NCI-H146 treated with DMSO at 0.1 percent for 48 hours (cell line): ENCODE measurements around the gene ASPSCR1.
"Not testable (repeated sequence)": the region's sequence is repeated elsewhere in the genome, so short reads cannot be mapped to it uniquely, and the experiment has no call there.

Experiments
- DNase-seq: peaks from one replicate; lab custom pipeline; 2025; ENCODE audit not compliant: unreplicated experiment; lab: John Stamatoyannopoulos, UW

ASPSCR1 gene

DNA sequence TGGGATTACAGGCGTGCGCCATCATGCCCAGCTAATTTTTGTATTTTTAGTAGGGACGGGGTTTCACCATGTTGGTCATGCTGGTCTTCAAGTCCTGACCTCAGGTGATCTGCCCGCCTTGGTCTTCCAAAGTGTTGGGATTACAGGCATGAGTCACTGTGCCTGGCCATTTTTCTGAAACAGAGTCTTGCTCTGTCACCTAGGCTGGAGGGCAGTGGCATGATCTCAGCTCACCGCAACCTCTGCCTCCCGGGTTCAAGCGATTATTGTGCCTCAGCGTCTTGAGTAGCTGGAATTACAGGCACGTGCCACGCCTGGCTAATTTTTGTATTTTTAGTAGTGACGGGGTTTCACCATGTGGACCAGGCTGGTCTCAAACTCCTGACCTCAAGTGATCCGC, 4.1 kb downstream of the ASPSCR1 start:
- not testable (repeated sequence) for DNase-seq

DNA sequence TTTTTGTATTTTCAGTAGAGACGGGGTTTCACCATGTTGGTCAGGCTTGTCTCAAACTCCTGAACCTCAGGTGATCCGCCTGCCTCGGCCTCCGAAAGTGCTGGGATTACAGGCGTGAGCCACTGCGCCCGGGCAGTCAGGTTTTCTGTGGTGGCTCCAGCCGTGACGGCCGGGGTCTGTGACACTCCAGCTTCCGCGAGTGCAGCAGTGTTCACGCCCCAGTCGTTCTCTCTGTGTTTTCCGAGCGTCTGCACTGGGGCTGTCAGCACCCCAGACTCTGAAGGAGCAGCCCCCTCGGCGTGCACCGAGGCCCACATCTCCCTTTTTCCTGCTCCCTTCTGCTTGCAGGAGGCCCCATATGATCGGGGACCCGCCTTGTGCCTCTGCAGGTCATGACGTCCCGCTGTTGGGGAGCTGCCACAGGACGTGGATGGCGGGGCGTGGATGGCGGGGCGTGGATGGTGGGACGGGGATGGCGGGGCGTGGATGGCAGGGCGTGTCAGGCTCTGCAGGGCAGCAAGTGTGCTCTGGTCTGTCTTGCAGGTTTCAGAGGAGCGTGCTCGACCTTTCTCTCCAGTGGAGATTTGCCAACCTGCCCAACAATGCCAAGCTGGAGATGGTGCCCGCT, 5.7 kb downstream of the ASPSCR1 start:
- no peak for DNase-seq

DNA sequence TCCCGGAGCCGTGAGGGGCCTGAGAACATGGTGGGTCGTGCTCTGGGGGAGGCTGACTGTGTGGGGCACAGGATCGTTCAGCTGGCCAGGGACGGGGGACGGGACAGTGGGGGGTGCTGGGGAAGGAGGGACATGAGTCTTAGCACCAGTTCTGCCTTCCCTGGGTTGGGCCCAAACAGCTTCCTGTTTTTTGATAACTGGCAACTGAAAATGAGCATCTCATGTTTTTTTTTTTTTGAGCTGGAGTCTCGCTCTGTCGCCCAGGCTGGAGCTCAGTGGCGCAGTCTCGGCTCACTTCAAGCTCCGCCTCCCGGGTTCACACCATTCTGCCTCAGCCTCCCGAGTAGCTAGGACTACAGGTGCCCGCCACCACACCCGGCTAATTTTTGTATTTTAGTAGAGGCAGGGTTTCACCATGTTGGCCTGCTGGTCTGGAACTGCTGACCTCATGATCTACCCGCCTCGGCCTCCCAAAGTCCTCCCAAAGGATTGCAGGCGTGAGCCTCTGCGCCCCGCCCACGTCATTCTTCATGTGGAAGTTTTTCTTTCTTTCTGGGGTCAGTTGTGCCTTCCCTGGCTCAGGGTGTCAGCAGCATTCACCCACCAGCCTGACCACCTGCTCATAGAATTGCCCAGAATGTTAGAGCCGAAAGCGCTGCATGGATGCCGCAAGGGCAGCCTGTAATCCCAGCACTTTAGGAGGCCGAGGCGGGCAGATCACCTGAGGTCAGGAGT, 6.4 kb downstream of the ASPSCR1 start:
- DNase-seq: no peak

DNA sequence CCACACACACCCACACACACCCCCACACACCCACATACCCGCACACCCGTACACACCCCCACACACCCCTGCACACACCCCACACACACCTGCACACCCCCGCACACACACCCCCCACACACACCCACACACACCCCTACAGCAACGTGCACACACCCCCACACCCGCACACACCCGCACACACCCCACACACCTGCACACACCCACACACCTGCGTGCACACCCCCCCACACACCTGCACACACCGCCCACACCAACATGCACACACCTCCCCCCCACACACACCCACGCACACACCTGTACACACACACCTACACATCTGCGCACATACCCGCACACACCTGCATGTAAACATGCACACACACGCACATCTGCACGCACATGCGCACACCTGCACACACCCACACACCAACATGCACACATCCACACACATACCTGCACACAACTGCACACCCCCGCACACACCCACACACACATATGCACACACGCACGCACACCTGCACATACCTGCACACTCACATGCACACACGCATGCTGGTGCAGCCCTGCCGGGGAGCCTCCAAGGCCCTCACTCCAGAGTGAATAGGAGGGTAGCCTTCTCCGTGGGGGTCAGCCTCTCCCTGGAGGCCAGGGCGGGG, 7.5 kb downstream of the ASPSCR1 start:
- DNase-seq: no peak

DNA sequence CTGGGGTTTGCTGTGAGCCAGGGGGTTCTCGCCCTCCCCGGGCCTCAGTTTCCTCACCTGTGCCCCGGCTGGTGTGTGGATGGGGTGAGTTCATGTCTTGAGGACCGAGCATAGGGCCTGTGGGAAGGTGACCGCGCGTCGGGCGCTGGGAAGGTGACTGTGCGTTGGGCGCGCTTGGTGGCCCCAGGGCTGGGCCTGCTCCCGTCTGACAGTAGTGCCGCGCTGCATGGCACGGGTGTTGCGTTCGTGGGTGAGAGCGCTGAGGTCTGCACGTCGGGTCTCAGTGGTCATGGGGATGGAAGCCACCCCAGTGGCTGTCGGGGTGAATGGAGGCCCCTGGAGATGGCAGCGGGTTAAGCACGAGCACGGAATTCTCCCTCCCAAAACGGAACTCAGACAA, 9.2 kb downstream of the ASPSCR1 start:
- DNase-seq: no peak

DNA sequence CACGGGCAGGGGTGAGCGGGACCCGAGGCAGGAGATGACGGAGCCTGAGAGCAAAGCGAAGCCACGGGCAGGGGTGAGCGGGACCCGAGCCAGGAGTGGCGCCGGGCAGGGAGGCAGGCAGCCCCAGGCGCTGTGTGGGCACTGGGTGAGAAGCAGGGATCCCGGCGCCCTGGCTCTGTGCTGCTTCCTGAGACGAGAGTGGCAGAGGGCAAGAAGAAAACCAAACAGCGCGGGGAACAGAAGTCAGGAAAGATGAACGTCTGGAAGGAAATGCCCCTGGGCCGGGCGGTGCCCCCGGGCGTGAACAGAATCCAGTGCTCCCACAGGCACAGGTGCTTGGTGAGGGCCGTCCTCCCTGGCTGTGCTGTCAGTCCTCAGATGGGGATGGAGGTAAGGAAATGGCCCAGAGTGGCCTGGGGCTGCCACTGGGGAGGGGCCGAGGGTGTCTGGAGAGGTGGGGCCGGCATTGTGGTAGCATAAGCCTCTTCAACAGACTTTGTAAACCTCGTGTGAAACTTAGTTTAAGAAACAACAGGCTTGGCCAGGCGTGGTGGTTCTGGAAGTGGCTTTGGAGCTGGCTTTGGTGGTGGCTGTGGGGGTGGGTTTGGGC, 9.8 kb downstream of the ASPSCR1 start:
- DNase-seq: no peak

DNA sequence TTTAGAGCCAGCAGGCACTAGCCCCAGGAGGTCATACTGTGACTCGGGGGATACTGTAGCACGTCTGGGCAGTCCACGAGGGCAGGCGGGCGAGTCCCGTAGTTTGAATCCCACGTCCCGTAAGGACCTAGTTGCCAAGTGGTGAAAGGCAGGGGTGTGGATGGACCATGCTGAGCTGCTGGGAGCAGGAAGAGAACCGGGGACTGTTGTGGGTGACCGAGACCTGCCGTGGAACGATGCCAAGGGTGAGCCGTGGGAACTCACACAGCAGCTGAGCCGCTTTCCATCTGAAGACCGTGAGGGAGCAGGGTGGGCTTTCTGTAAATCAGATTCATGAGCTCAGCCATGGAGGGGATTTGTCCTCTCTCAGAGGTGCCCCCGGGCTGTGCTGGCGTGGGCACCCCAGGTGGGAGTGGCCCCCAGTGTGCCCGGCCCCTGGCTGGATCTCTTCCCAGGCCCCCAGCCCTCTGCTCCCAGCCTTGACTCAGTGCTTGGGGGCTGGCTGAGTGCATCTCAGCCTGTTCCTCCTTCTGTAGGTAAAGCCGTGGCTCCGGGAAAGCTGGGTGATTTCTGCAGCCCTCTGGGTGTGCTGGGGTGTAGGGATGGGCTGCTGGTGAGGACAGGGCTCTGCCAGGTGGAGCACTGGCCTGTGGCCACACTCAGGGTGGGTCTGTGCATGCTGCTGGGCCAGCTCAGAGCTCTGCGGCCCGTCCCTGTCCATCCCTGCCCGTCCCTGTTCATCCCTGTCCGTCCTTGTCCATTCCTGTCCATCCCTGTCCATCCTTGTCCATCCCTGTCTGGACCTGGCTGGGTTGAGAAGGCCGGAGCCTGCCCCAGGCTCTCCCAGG, 13.6 kb downstream of the ASPSCR1 start:
- no peak for DNase-seq

DNA sequence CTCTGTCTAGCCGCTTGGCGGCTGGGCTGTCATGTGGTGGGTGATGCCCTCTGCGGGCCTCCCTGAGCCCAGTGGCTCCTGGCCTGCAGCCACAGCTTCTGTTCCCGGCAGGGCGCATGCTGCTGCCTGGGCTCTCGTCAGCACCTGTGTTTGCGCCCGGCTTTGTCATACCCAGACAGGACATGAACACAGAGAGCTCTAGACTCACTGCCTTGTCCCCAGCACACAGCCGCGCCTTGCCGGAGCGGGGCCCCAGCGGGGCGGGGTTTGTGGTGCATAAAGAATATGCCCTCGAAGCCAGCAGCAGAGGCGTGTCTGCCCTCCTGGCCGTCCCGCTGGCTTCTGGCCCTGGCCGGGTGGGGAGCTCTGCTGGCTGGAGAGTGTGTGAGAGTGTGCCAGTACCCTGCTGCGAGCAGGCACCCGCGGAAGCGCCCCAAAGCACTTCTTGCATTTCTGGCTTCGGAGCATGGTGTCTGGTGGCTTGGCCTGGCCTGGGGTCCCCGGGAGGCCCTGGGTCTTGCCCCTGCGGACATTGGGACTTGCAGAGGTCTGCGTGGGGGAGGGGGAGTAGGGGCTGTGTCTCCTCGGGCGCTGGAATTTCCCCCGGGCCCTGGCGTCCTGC, 14.4 kb downstream of the ASPSCR1 start:
- no peak for DNase-seq

DNA sequence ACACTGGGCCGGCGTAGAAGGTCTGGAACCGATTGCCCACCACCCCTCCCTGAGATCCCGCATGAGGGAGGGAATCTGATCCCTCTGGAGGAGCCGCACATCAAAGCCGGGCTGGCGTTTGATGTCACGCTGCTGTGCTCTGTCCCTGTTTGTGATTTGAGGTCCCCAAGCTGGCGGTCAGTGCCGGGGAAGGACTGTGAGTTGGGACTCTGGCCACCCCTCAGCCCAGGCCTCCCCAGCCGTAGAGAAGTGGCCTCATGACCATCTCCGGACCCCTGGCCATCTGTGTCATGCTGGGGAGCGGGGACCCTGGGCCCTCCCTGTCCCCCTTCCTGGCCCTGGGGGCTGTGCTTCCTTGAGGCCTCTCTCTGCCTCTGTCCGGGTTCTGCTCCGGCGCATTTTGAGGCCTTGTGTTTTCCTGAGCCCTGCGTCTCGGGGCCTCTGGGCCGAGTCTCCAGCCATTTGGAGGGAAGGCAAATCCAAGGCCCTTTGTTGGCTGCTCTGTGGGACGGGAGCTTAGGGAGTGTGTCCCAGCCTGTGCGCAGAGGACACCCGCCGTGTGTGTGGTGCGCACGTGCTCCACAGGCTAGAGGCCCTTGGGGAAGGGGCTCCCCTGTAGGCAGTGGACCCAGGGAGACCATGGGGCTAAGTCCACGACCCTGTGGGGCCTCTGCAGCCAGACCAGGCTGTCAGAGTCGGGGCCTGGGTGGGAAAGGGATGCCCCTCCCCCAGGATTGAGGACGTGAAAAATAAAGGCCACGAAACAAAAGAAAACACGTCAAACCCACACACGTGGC, 15.1 kb downstream of the ASPSCR1 start:
- no peak for DNase-seq

DNA sequence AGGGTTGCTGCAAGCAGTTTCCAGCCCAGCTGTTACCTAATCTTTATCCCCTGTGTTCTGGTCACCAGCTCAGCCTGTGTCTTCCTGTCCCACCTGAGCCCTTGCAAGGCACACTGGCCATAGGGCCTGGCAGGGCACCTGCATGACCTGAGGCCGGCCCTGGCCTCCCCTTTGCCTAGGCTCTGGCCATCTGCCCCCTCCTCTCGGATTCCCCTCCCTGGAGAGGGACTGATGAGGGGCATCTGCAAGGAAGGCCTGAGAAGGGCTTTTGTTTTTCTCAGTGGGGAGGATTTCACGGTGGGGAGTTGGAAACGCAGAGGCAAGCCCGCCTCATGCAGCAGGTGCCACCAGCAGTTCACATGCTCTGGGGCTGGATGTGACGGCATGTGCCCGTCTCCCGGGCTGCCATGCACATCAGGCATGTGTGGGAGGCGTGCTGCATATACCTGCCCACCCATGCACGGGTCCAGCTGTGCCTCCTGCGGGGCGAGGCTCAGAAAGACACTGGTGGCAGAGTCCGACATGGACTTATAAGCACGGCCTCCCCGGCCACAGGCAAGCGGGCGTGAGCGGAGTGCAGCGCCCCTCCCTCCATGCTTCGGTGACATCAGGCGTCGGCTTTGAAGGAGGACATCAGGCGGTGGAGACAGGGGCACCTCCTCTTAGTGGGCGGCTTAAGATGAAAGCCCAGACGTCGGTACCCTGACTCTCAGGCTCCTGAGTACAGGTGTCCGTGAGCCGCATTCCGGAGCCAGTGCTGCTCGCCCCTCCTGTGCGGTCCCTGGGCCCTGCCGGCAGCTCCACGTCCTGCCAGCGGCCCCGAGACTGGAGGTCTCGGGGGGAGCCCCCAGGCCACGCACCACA, 16.5 kb downstream of the ASPSCR1 start:
- no peak for DNase-seq

DNA sequence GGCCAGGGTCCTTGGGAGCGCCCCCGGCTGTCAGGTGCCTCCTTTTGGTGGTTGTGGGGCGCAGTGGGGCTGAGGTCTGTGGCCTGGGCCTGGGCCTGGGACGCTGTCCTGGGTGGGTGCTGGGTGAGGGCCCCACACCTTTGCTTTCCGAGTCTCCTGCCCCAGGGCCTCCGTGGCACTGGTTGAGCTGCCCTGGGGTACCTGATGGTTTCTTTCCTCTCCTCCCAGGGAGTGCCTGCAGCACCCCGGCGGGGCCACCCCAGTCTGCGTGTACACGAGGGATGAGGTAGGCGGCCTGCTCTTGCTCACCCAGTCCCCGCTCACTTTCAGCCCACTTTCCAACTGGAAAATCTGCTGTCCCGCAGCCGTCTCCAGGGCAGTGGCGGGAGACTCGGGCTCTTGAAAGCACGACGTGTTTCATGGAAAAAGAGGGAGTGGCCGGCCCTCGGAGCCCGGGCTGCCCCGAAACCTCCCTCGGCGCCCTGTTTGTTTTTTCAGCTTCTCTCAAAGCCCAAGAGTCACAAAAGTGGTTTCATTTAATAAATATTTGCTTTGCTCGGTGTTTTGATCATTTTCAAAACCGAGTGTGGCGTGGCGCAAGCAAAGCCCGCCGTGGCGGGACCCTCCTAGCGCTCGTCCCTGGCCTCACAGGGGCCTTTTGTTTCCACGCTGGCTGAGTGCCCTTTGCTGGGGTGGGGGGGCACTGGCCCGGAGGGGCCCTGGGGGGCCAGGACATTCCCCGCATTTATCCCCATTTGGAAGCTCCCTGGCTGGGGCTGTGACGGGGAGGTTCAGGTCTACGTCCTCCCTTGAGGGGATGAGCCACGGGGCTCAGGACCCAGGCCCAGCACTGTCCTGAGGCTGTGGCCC, 17.4 kb downstream of the ASPSCR1 start:
- DNase-seq: no peak

DNA sequence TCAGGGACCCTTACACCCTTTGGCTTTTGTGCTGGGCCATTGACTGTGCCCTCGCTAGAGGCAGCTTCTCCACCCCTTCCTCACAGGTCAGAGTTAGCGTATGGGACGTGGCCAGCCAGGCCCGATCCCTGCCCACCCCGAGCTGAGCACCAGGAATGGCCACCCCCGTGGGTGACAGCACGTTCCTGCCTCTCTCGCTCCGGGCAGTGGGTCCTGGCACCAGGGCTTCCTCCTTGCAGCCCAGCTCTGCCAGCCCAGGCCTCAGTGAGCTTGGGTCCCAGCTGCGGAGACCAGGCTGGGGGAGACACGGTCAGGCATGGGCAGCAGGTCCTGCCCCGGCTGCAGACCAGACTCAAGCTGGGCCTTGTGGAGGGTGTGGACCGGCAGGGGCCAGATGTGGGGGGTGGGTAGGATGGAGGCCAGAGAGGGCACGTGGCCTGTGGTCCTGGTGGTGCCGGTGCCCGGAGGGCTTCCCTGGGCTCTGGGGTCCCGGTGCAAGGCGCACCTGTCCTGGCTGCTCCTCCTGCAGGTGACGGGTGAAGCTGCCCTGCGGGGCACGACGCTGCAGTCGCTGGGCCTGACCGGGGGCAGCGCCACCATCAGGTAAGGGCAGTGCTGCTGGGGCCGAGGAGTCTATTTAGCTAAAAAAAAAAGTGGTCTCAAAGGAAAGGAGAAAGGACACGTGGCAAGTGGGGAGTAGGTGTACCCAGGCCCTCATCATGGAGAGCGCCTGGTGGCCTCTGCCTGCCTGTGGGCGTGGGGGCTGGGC, 18.2 kb downstream of the ASPSCR1 start:
- no peak for DNase-seq

DNA sequence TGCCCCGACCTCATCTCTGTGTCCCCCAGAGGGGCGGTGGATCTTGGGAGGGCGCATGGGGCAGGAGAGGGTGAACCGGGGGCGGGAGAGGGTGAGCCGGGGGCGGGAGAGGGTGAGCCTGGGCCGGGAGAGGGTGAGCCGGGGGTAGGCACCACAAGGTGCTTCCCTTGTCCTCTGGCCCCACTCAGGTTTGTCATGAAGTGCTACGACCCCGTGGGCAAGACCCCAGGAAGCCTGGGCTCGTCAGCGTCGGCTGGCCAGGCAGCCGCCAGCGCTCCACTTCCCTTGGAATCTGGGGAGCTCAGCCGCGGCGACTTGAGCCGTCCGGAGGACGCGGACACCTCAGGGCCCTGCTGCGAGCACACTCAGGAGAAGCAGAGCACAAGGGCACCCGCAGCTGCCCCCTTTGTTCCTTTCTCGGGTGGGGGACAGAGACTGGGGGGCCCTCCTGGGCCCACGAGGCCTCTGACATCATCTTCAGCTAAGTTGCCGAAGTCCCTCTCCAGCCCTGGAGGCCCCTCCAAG, 18.9 kb downstream of the ASPSCR1 start:
- no peak for DNase-seq

DNA sequence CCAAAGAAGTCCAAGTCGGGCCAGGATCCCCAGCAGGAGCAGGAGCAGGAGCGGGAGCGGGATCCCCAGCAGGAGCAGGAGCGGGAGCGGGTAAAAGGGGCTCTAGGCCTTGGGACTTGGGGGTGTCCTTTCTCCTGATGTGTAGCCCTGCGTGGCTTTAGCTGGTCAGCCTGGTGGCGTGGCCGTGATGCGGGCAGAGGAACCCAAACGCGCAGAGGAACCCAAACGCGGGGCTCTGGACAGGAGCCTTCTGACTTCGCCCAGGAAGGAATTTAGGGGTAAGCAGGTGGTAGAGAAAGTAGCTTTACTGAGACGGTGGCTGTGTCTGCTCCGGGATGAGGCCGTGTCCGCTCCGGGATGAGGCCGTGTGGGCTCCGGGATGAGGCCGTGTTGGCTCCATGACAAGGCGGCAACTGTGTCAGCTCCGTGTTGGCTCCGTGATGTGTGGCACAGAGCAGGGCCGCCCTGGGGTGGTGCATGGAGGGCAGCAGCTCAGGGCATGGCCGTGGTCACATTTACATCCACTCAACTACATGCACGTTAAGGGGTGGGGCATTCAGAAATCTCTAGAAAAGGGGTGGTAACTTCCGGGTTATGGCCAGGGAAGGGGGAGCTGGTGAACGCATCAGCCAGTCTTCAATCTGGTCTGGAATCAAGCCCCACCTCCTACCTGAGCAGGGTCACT, 19.5 kb downstream of the ASPSCR1 start:
- no peak for DNase-seq

DNA sequence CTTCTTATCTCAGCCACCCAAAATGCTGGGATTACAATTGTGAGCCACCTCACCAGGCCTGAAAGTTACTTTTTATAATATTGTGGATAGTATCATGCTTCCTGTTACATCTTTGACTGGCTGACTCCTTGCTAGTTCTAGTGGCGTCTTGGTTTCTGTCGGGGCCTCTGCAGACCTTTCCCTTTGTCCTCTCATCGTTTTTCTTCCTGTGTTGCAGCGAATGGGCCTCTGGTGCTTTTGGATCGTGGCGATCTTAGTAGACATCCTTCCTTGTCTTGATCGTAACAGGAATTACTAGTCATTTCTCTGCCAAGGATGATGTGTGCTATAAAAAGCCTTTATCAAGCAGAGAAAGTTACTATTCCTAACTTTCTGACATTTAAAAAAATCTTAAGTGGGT, 20.8 kb downstream of the ASPSCR1 start:
- no peak for DNase-seq

DNA sequence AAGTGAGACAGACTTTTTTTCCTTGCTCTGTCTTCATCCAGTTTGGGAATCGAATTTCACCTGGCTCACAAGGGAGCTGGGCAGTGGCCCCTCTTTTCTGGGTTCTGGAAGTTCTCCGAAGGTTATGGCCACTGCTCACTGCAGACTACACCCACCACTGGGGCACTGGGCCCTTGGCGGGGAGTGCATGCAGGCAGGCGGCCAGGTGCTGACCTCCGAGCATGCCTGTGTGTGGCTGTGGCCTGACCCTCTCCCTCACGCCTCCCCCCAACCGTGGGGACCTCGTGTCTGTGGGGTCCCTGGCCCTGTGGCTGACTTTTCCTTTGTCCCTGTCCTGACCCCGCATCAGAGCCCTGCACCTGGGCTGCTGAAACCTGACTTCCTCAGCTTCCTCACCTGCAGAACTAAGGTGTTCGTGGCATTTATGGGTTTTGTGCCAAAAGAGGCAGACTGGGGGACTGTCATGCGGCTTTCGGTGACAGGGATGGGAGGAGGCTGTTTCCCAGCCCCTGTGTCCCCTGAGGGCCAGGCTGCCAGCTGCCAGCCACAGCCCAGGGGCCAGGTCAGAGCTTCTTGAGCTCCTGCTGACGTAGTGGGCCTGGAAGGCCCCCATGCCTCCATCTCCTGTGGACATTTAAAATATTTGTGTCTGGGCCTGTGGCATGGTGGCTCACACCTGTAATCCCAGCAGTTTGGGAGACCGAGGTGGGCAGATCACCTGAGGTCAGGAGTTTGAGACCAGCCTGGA, 21.4 kb downstream of the ASPSCR1 start:
- DNase-seq: no peak
